Loucy (cell line): ENCODE data around the gene PAFAH2.

Source experiments
- H2AFZ ChIP-seq: fragments of 200-600 bp; sonication (generic); 2 replicates; pipeline ENCODE4 v1.6.0; 2016; ENCODE audit warnings: antibody characterized with exemption, mild to moderate bottlenecking, low read length, moderate library complexity
- H3F3A ChIP-seq: fragments of 200-600 bp; 2 replicates; pipeline ENCODE4 v1.6.0; 2016; ENCODE audit warnings: antibody characterized with exemption, low read depth, mild to moderate bottlenecking
- H3K27me3 ChIP-seq: fragments of 200-600 bp; sonication (generic); 2 replicates; pipeline ENCODE4 v1.6.1; 2014; ENCODE audit warnings: low read length, mild to moderate bottlenecking; ENCODE audit not compliant: insufficient read depth, poor library complexity, severe bottlenecking
- H3K36me3 ChIP-seq: fragments of 200-600 bp; sonication (generic); 2 replicates; pipeline ENCODE4 v1.6.1; 2016; ENCODE audit warnings: low read length; ENCODE audit not compliant: insufficient read depth
- H3K4me1 ChIP-seq: fragments of 200-600 bp; sonication (generic); 2 replicates; pipeline ENCODE4 v1.5.1; 2014; ENCODE audit warnings: low read length, mild to moderate bottlenecking; ENCODE audit not compliant: insufficient read depth, poor library complexity, severe bottlenecking
- H3K4me2 ChIP-seq: fragments of 200-600 bp; sonication (generic); 2 replicates; pipeline ENCODE4 v1.6.0; 2014; ENCODE audit warnings: antibody characterized with exemption, low read length, low read depth, mild to moderate bottlenecking; ENCODE audit not compliant: poor library complexity, severe bottlenecking
- H3K4me3 ChIP-seq: fragments of 200-600 bp; sonication (generic); 2 replicates; pipeline ENCODE4 v1.5.1; 2014; ENCODE audit warnings: low read length, mild to moderate bottlenecking, mixed read lengths; ENCODE audit not compliant: poor library complexity, severe bottlenecking
- H3K79me2 ChIP-seq: fragments of 200-600 bp; sonication (generic); 2 replicates; pipeline ENCODE4 v1.6.1; 2014; ENCODE audit warnings: low read length; ENCODE audit not compliant: insufficient read depth
- H3K9ac ChIP-seq: fragments of 200-600 bp; sonication (generic); 2 replicates; pipeline ENCODE4 v1.6.0; 2014; ENCODE audit warnings: mild to moderate bottlenecking, low read depth, low read length, moderate library complexity; ENCODE audit not compliant: poor library complexity, severe bottlenecking
- H3K9me2 ChIP-seq: fragments of 200-600 bp; sonication (generic); replicated peaks from 2 replicates; pipeline ENCODE4 v1.6.1; 2016; ENCODE audit warnings: low read depth, low read length, mixed read lengths
- H3K9me3 ChIP-seq: fragments of 200-600 bp; sonication (generic); 2 replicates; pipeline ENCODE4 v1.6.1; 2014; ENCODE audit warnings: mild to moderate bottlenecking, antibody characterized with exemption, low read length, low read depth; ENCODE audit not compliant: insufficient read depth
- H4K20me1 ChIP-seq: fragments of 200-600 bp; sonication (generic); 2 replicates; pipeline ENCODE4 v1.6.0; 2014; ENCODE audit warnings: antibody characterized with exemption, low read length, mild to moderate bottlenecking; ENCODE audit not compliant: insufficient read depth, poor library complexity, severe bottlenecking
- EZH2phosphoT487 ChIP-seq: fragments of 200-600 bp; IDR thresholded peaks from 2 replicates; pipeline ENCODE4 v1.6.1; 2018; ENCODE audit warnings: antibody characterized with exemption, mild to moderate bottlenecking, moderate library complexity, borderline replicate concordance
- TF ChIP-seq, protein P1 (sequence below): fragments of 200-600 bp; sonication (generic); conservative IDR thresholded peaks from 2 replicates; pipeline ENCODE4 v1.5.1; 2014; ENCODE audit warnings: mild to moderate bottlenecking, antibody characterized with exemption, low read length

PAFAH2 gene

DNA sequence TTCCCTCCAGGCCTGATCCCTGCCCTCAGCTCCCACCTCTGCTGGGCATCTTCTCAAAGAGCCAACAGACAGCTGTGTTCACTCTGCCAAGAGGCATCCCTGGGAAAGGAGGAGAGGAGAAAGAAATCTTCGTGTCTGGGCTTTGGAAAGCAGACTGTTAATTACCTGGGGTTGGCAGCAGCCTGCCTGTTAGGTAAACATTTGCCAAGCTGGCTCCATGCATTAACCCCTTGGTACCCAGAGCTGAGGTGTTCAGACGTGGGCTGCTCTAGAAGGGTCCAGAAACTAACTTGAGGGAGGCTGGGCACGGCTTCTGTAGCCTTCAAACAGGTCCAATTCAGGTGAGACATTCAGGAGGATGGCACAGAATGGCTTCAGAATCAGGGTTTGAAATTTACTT lies 15.0 kb upstream of the PAFAH2 start:
- Histone ChIP-seq H3K27me3 (no peaks in the 10 kb centered on the region), H3K79me2 (no peaks in the 10 kb centered on the region), H3K4me3 (no peak overlapping the region), H2AFZ (no peak overlapping the region), H3K4me1 (peaks cover 16% of the 10 kb centered on the region), H3K36me3 (no peaks in the 10 kb centered on the region), H3K9ac (no peak overlapping the region), H3K9me3 (no peaks in the 10 kb centered on the region), H4K20me1 (no peaks in the 10 kb centered on the region), H3K4me2 (no peak overlapping the region), H3F3A (no peaks in the 10 kb centered on the region), H3K9me2 (no peaks in the 10 kb centered on the region)
- TF ChIP-seq EZH2phosphoT487 = no peak
- TF ChIP-seq, protein P1, sequence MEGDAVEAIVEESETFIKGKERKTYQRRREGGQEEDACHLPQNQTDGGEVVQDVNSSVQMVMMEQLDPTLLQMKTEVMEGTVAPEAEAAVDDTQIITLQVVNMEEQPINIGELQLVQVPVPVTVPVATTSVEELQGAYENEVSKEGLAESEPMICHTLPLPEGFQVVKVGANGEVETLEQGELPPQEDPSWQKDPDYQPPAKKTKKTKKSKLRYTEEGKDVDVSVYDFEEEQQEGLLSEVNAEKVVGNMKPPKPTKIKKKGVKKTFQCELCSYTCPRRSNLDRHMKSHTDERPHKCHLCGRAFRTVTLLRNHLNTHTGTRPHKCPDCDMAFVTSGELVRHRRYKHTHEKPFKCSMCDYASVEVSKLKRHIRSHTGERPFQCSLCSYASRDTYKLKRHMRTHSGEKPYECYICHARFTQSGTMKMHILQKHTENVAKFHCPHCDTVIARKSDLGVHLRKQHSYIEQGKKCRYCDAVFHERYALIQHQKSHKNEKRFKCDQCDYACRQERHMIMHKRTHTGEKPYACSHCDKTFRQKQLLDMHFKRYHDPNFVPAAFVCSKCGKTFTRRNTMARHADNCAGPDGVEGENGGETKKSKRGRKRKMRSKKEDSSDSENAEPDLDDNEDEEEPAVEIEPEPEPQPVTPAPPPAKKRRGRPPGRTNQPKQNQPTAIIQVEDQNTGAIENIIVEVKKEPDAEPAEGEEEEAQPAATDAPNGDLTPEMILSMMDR = no peak

DNA sequence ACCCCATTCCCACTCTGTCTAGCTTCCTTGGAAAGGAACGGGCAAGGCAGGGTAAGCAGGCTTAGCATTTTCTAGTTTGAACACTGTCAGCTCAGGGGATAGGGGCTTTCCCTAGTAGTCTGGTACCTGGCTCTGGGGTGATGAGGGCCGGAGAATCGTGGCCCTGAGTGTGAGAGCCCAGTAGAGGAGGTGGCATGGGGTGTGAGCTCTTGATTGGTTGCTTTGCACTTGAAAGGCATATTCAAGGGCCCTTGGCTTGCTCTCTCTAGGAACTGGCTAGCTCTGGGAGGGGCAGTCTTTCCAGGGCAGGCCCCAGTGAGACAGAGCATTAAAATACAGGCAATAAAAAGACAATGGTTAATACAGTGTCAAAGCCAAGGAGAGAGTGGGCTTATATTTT lies 13.0 kb upstream of the PAFAH2 start:
- TF ChIP-seq, protein P1 = no peak
- TF ChIP-seq EZH2phosphoT487 = no peak
- Histone ChIP-seq H3K4me2 (no peak overlapping the region), H3K4me1 (peaks cover 3% of the 10 kb centered on the region), H3K9me3 (no peaks in the 10 kb centered on the region), H2AFZ (no peak overlapping the region), H3K9ac (no peak overlapping the region), H3K4me3 (no peak overlapping the region), H3K79me2 (no peaks in the 10 kb centered on the region), H4K20me1 (no peaks in the 10 kb centered on the region), H3K36me3 (no peaks in the 10 kb centered on the region), H3F3A (no peaks in the 10 kb centered on the region), H3K9me2 (no peaks in the 10 kb centered on the region), H3K27me3 (no peaks in the 10 kb centered on the region)

DNA sequence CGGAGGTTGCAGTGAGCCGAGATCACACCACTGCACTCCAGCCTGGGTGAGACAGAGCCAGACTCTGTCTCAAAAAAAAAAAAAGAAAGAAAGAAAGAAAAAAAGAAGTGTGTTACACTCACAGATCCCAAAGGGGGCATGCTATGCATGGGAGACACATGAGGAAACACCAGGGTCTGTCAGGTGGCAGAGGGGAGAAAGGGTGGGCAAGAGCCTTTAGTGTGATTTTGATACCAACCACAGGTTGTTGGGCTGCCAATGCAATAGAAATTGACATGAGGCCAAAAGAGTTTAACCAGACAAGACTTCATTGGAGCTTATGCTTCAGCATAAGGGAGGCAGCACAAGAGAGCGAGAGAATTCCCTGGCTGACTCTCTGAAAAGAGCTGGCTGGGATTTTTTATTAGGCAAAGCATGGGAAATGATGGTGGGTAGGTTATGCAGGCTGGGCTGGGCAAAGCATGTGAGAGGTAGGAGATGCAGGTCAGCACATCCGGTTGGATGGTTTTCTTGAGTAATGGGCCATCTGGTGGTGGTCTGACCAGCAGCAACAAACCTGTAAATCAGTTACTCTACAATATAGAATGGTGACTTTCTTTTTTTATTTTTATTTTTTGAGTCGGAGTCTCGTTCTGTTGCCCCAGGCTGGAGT lies 12.1 kb upstream of the PAFAH2 start:
- no peaks in the 10 kb centered on the region for H3K9me3 ChIP-seq
- no peak overlapping the region; the same call in 1 of the 2 replicates for H2AFZ ChIP-seq
- no peaks in the 10 kb centered on the region for H3K36me3 ChIP-seq
- no peaks in the 10 kb centered on the region for H3F3A ChIP-seq
- peaks cover 3% of the 10 kb centered on the region for H3K4me1 ChIP-seq
- no peak overlapping the region for H3K9ac ChIP-seq
- H4K20me1 ChIP-seq = no peaks in the 10 kb centered on the region
- H3K79me2 ChIP-seq = no peaks in the 10 kb centered on the region
- H3K9me2 ChIP-seq = no peaks in the 10 kb centered on the region
- TF ChIP-seq, protein P1 = peak; percentile 50
- no peak for TF ChIP-seq EZH2phosphoT487
- no peak overlapping the region for H3K4me2 ChIP-seq
- no peaks in the 10 kb centered on the region for H3K27me3 ChIP-seq
- no peak overlapping the region for H3K4me3 ChIP-seq
